Ascending aorta (tissue), 2 donors: ENCODE data around the gene PIAS4. TPM values are rescaled to one million over a fixed set of nuclear protein-coding genes. Genes with fewer than 3 reads are reported as not detected.

Source experiments
- DNase-seq, 2 donors: peaks; one replicate each; pipeline ENCODE4 v3.0.0-alpha.2; 2019; ENCODE audit warnings: low spot score in 2 of 2
- H3K27ac ChIP-seq, 2 donors: fragments of 200-600 bp; sonication (generic); one replicate each; pipeline ENCODE4 v1.5.1; 2016 to 2017; ENCODE audit warnings: mild to moderate bottlenecking in 1 of 2
- H3K27me3 ChIP-seq: fragments of 200-600 bp; sonication (generic); one replicate; pipeline ENCODE4 v1.5.1; 2017
- H3K36me3 ChIP-seq, 2 donors: fragments of 200-600 bp; sonication (generic); one replicate each; pipeline ENCODE4 v1.5.1; 2016
- H3K4me1 ChIP-seq, 2 donors: fragments of 200-600 bp; sonication (generic); one replicate each; pipeline ENCODE4 v1.5.1; 2016 to 2017; ENCODE audit warnings: mild to moderate bottlenecking in 1 of 2
- H3K4me3 ChIP-seq, 2 donors: fragments of 200-600 bp; sonication (generic); one replicate each; pipeline ENCODE4 v1.5.1; 2016 to 2017; ENCODE audit warnings: mild to moderate bottlenecking in 1 of 2
- H3K9me3 ChIP-seq, 2 donors: fragments of 200-600 bp; sonication (generic); one replicate each; pipeline ENCODE4 v1.5.1; 2016
- intact Hi-C: fragments of 100-400 bp; cut with DNase I; formaldehyde crosslinking; loops from one replicate; pipeline ENCODE4 v1.15.1; 2023
- total RNA-seq: library from RNA; depleted of rRNA; stranded (reverse); fragments of >200 nt; gene quantifications from one replicate; pipeline ENCODE4 v1.1.0, GENCODE V29; 2016
- TF ChIP-seq, protein P1 (sequence below), 3 experiments: fragments of 200-600 bp in 2 of 3; fragments of 450-650 bp in 1 of 3; sonication (generic) in 2 of 3; IDR thresholded peaks; one replicate each; pipeline ENCODE4 v1.5.1; 2016 to 2019; ENCODE audit warnings: antibody characterized with exemption in 3 of 3, mild to moderate bottlenecking in 1 of 3, moderate library complexity in 1 of 3

Gene PIAS4
- total RNA-seq, 1 donor from 2014 or later = 30.8 TPM

DNA sequence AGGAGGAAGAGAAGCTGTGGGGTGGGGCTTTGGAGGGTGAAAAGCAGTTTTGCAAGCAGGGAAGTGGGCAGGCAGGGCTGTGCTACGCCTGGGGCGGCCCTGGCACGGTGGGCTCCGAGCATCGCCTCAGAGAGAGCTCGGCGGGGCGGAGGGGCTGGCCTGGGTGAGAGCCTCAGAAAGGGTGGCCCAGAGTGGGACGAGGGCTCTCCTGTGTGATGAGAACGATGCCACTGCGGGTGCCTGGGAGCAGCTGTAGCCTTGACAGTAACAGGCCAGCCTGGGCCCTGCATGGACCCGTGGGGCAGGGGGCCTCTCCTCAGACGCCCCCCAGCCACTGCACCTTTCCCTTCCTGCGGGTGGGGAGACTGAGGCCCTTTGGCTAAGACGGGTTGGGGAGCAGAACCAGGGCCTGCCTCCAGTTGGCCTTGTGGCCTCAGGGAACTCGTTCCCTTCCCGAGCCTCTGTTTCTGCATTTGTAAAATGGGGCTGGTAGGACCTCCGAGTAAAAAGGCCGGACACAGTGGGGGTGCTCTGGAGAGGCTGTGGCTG is 27.6 kb downstream of the PIAS4 start:
- Histone ChIP-seq H3K27ac (no peak overlapping the region), H3K36me3 (peaks cover 45 to 61% of the 10 kb centered on the region in 2 donors), H3K4me3 (no peak overlapping the region), H3K9me3 (no peaks in the 10 kb centered on the region), H3K27me3 (no peaks in the 10 kb centered on the region), H3K4me1 (no peaks in the 10 kb centered on the region)
- no peak for DNase-seq
- intact Hi-C loops = no loop called here
- TF ChIP-seq, protein P1, sequence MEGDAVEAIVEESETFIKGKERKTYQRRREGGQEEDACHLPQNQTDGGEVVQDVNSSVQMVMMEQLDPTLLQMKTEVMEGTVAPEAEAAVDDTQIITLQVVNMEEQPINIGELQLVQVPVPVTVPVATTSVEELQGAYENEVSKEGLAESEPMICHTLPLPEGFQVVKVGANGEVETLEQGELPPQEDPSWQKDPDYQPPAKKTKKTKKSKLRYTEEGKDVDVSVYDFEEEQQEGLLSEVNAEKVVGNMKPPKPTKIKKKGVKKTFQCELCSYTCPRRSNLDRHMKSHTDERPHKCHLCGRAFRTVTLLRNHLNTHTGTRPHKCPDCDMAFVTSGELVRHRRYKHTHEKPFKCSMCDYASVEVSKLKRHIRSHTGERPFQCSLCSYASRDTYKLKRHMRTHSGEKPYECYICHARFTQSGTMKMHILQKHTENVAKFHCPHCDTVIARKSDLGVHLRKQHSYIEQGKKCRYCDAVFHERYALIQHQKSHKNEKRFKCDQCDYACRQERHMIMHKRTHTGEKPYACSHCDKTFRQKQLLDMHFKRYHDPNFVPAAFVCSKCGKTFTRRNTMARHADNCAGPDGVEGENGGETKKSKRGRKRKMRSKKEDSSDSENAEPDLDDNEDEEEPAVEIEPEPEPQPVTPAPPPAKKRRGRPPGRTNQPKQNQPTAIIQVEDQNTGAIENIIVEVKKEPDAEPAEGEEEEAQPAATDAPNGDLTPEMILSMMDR (IDR thresholded peaks at IDR 0.05) = no peak

DNA sequence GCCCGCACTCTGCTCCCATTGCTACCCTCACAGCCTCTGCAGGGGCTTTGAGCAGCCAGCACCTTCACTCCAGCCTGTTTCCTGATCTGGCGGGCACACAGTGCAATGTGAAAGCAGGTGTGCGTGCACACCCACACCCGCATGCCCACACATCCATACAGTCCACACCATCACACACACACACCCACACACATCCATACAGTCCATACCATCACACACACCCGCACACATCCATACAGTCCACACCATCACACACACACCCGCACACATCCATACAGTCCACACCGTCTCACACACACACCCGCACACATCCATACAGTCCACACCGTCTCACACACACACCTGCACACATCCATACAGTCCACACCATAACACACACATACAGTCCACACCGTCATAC is 28.0 kb downstream of the PIAS4 start:
- Histone ChIP-seq H3K4me3 (no peak overlapping the region), H3K4me1 (no peaks in the 10 kb centered on the region), H3K27ac (no peak overlapping the region), H3K27me3 (no peaks in the 10 kb centered on the region), H3K9me3 (no peaks in the 10 kb centered on the region), H3K36me3 (peaks cover 48 to 61% of the 10 kb centered on the region in 2 donors)
- intact Hi-C loops = no loop called here
- TF ChIP-seq, protein P1 (IDR thresholded peaks at IDR 0.05) = no peak
- DNase-seq = no peak

DNA sequence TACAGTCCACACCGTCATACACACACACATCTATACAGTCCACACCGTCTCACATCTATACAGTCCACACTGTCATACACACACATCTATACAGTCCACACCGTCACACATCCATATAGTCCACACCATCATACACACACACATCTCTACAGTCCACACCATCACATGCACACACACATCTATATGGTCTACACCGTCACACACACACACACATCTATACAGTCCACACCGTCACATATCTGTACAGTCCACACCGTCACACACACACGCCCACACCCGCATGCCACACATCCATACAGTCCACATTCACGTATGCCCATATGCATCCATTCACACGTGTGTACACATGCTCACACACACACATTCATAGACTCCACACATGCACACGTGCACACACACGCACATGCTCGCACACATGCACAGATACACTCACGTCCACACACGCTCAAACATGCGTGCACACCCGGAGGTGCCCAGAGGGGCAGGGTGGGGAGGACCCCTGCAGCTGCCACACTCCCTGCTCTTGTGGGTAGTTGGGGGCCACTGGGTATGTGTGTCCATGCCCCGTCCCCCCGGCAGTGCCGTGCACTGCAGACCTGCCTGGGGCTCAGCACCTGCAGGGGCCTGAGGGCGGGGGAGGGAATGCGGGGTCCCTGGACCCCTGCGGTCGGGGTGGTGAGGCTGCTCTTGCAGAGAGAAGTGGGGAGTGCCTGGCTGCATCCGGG is 29.2 kb downstream of the PIAS4 start:
- Histone ChIP-seq H3K27ac (no peak overlapping the region), H3K4me3 (no peak overlapping the region), H3K9me3 (no peaks in the 10 kb centered on the region), H3K27me3 (no peaks in the 10 kb centered on the region), H3K4me1 (no peaks in the 10 kb centered on the region), H3K36me3 (peaks cover 52 to 68% of the 10 kb centered on the region in 2 donors)
- TF ChIP-seq, protein P1 (IDR thresholded peaks at IDR 0.05) = no peak
- no peak for DNase-seq
- intact Hi-C loops = no loop called here

DNA sequence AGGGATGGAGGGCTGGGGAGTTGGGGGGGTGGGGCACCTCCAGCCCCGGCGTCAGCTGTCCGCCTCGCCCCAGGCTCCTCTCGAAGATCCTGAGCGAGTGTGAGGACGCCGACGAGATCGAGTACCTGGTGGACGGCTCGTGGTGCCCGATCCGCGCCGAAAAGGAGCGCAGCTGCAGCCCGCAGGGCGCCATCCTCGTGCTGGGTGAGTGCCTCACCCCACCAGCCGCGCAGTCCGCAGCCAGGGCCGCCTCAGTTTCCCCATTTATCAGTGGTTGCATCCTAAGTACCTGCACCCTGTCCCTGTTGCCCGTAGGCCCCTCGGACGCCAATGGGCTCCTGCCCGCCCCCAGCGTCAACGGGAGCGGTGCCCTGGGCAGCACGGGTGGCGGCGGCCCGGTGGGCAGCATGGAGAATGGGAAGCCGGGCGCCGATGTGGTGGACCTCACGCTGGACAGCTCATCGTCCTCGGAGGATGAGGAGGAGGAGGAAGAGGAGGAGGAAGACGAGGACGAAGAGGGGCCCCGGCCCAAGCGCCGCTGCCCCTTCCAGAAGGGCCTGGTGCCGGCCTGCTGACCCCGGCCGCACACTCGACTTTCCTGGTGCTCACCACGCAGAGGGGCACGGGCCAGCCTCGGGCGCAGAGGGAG is 29.9 kb downstream of the PIAS4 start:
- intact Hi-C loops = no loop called here
- DNase-seq = no peak
- no peak overlapping the region for H3K27ac ChIP-seq
- peaks cover 54 to 72% of the 10 kb centered on the region in 2 donors for H3K36me3 ChIP-seq
- no peaks in the 10 kb centered on the region for H3K9me3 ChIP-seq
- H3K4me1 ChIP-seq = no peaks in the 10 kb centered on the region
- H3K27me3 ChIP-seq = no peaks in the 10 kb centered on the region
- H3K4me3 ChIP-seq = no peak overlapping the region
- TF ChIP-seq, protein P1 (IDR thresholded peaks at IDR 0.05) = no peak

DNA sequence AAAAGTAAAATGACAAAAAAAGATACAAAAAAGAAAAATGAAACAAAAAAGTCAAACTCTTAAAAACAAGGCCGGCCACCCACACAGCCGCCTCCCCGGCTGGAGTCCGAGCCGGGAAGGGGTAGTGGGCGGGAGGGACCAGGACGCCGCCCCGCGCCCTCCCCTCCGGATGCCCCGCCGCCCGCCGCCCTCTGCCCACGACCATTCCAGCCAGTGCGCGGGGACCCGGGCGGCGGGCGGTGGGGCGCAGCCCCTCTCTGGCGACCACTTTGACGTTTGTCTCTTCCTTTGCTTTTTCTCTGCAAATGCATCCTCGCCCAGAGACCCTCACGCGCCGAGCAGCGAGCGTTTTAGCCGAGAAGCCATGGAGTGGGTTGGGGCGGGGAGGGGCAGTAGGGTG is 30.5 kb downstream of the PIAS4 start:
- H3K4me1 ChIP-seq = no peaks in the 10 kb centered on the region
- no peaks in the 10 kb centered on the region for H3K9me3 ChIP-seq
- intact Hi-C loops = no loop called here
- H3K27me3 ChIP-seq = no peaks in the 10 kb centered on the region
- TF ChIP-seq, protein P1 (IDR thresholded peaks at IDR 0.05) = no peak
- H3K27ac ChIP-seq = no peak overlapping the region
- DNase-seq = no peak
- H3K4me3 ChIP-seq = no peak overlapping the region
- H3K36me3 ChIP-seq = peaks cover 48 to 71% of the 10 kb centered on the region in 2 donors
